Germinal center (tissue), 1 donor: Measurements from ENCODE around the gene ALDH7A1.
"Not testable (repeated sequence)": the region's sequence is repeated elsewhere in the genome, so short reads cannot be mapped to it uniquely, and the experiment has no call there.

ENCODE experiments used
- DNase-seq: peaks from one replicate; pipeline ENCODE4 v3.0.0; 2012; ENCODE audit warnings: mixed read lengths, low spot score

Gene ALDH7A1

GRCh38 chr5:126595486-126596083 is 566 bp upstream of the ALDH7A1 start:
- DNase-seq = no peak

GRCh38 chr5:126591549-126591948 is 3.5 kb downstream of the ALDH7A1 start:
- DNase-seq = no peak

GRCh38 chr5:126589536-126590297 is 5.3 kb downstream of the ALDH7A1 start:
- no peak for DNase-seq

GRCh38 chr5:126587551-126588390 is 7.2 kb downstream of the ALDH7A1 start:
- no peak for DNase-seq

- no peak for DNase-seq
Observed at GRCh38 chr5:126583761-126584160, 11.3 kb downstream of the ALDH7A1 start.

- no peak for DNase-seq
Observed at GRCh38 chr5:126579716-126580115, 15.3 kb downstream of the ALDH7A1 start.

- no peak for DNase-seq
Observed at GRCh38 chr5:126577415-126577814, 17.6 kb downstream of the ALDH7A1 start.

- DNase-seq = no peak
Observed at GRCh38 chr5:126576974-126577373, 18.0 kb downstream of the ALDH7A1 start.

GRCh38 chr5:126575644-126576043 is 19.4 kb downstream of the ALDH7A1 start:
- no peak for DNase-seq

- DNase-seq = no peak
Observed at GRCh38 chr5:126568206-126568755, 26.7 kb downstream of the ALDH7A1 start.

GRCh38 chr5:126562823-126563222 is 32.2 kb downstream of the ALDH7A1 start:
- no peak for DNase-seq

- DNase-seq = no peak
Observed at GRCh38 chr5:126561908-126562307, 33.1 kb downstream of the ALDH7A1 start.

- DNase-seq = not testable (repeated sequence)
Observed at GRCh38 chr5:126555101-126555500, 39.9 kb downstream of the ALDH7A1 start.

GRCh38 chr5:126552614-126553013 is 42.4 kb downstream of the ALDH7A1 start:
- DNase-seq = no peak

- DNase-seq = peak; percentile 48
Observed at GRCh38 chr5:126544087-126544740, 50.8 kb downstream of the ALDH7A1 start.

- no peak for DNase-seq
Observed at GRCh38 chr5:126543660-126544059, 51.4 kb downstream of the ALDH7A1 start.

- no peak for DNase-seq
Observed at GRCh38 chr5:126543009-126543408, 52.0 kb downstream of the ALDH7A1 start.

- no peak for DNase-seq
Observed at GRCh38 chr5:126542441-126542840, 52.6 kb downstream of the ALDH7A1 start.

- no peak for DNase-seq
Observed at GRCh38 chr5:126540631-126541030, 54.4 kb downstream of the ALDH7A1 start.

- DNase-seq = no peak
Observed at GRCh38 chr5:126538579-126538978, 56.4 kb downstream of the ALDH7A1 start.

GRCh38 chr5:126536874-126537273 is 58.1 kb downstream of the ALDH7A1 start:
- DNase-seq = no peak
